Tibial nerve (tissue), 3 donors: Measurements from ENCODE around the gene NRXN2.

Experiments used
- POLR2A ChIP-seq, 2 donors: fragments of 450-650 bp; IDR thresholded peaks; one replicate each; pipeline ENCODE4 v1.6.1; 2017; ENCODE audit warnings: antibody characterized with exemption in 2 of 2, mild to moderate bottlenecking in 2 of 2, moderate library complexity in 2 of 2
- TF ChIP-seq, protein P1 (sequence below), 5 experiments: fragments of 200-600 bp in 3 of 5; fragments of 450-650 bp in 2 of 5; sonication (generic) in 3 of 5; IDR thresholded peaks; one replicate each; pipeline ENCODE4 v1.5.1; 2016 to 2019; ENCODE audit warnings: antibody characterized with exemption in 5 of 5, mild to moderate bottlenecking in 3 of 5, moderate library complexity in 2 of 5

DNA sequence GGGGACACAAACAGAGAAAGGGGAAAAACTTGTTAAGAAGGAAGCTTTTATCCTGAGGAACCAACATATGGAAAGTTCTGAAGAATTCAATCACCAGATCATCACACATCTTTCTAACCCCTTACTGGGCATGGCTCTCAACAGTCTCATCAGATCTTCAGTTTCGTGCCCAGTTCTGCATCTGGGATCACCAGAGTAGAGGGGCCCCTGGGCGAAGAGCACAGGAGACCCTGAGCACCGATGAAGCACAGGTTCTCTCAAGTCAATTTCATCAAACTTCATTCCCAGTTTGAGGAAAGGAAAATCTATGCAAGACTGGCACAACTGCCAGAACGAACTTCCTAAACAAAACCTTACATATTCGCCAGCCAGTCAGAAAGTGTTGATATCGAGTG lies 45.3 kb upstream of the NRXN2 start:
- TF ChIP-seq, protein P1, sequence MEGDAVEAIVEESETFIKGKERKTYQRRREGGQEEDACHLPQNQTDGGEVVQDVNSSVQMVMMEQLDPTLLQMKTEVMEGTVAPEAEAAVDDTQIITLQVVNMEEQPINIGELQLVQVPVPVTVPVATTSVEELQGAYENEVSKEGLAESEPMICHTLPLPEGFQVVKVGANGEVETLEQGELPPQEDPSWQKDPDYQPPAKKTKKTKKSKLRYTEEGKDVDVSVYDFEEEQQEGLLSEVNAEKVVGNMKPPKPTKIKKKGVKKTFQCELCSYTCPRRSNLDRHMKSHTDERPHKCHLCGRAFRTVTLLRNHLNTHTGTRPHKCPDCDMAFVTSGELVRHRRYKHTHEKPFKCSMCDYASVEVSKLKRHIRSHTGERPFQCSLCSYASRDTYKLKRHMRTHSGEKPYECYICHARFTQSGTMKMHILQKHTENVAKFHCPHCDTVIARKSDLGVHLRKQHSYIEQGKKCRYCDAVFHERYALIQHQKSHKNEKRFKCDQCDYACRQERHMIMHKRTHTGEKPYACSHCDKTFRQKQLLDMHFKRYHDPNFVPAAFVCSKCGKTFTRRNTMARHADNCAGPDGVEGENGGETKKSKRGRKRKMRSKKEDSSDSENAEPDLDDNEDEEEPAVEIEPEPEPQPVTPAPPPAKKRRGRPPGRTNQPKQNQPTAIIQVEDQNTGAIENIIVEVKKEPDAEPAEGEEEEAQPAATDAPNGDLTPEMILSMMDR (IDR thresholded peaks at IDR 0.05) = no peak
- no peak for TF ChIP-seq POLR2A (IDR thresholded peaks at IDR 0.05)
